HG02623 (cell line): Measurements from ENCODE around the gene BLID.

ENCODE experiments used
- ATAC-seq: cut with Tn5 transposase; IDR thresholded peaks from one replicate; pipeline ENCODE4 v1.9.1; 2021; ENCODE audit warnings: moderate library complexity; ENCODE audit not compliant: unreplicated experiment

The BLID gene

DNA sequence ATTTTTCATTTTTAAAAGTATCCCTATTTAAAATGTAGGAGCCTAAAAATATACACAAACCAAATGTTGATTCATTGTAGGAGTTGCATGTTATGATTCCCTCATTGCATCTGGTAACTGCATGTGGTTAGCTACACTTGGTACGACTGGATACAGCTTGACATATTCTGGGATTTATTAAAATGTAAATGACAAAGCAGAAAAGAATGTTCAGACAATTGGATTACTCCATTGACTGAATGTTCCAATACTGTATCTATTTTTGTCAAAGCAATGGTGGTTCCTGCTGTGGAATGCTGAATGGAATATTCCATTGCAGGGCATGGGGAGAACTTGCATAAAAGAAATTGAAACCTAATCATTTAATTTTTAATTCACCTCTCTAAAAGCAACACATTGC, 30.8 kb downstream of the BLID start:
- ATAC-seq: no peak

GRCh38 chr11:122082205-122082604, 33.8 kb downstream of the BLID start:
- ATAC-seq: no peak

DNA sequence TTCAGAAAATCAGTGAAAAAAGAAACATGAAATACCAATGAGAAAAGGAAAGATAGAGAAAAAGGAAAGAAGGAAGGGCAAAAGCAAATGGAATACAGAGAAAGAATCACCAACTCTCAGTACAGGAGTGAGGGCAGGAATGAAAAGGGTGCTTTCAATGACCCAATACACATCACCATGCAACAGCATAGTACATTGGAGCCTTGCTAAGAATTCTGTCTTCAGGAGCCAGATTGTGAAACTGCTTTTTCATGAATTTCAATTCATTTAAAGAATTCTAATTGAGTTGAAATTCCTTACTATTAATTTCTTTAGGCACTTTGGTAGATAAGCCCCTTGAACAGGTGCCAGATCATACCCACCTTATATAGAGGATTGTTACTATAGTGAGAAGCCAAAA, 34.9 kb downstream of the BLID start:
- no peak for ATAC-seq

DNA sequence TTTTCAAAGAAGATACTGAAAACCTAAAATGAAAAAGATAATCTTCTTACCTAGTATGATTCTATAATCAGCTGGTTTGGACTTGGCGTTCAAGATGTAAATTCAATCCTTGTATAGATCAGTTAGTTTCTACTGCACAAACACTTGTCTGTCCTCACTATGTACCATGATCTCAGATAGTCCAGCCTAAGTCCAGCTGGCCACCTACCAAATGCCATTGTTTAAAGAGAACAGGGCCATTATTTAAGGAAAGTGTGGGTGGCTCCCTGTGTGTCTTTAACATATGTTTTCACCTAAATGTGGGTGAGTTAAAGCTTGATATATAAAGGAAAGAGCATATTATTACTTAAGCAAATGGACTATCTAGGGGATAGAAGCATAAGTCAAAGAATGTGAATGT, 38.6 kb downstream of the BLID start:
- ATAC-seq: no peak

GRCh38 chr11:122076512-122077120, 39.4 kb downstream of the BLID start:
- ATAC-seq: no peak

DNA sequence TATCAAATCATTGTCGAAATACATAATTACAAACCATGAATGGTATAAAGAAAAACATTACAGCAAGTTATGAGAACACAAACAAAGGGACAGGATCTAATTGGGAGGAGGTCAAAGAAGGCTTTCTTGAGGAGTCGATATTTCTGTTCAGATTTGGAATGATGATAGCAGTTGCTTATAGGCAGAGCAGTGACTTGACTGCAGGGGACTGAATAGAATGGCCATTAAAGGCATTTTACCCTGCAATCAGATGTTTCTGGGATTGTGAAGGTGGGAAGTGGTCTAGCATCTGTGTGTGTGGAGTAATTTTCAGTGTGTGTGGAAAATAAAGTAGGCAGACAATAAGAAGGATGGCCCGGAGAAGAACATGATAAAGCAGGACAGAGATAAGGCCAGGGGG, 41.0 kb downstream of the BLID start:
- ATAC-seq: no peak

GRCh38 chr11:122074022-122074421, 42.0 kb downstream of the BLID start:
- ATAC-seq: no peak

DNA sequence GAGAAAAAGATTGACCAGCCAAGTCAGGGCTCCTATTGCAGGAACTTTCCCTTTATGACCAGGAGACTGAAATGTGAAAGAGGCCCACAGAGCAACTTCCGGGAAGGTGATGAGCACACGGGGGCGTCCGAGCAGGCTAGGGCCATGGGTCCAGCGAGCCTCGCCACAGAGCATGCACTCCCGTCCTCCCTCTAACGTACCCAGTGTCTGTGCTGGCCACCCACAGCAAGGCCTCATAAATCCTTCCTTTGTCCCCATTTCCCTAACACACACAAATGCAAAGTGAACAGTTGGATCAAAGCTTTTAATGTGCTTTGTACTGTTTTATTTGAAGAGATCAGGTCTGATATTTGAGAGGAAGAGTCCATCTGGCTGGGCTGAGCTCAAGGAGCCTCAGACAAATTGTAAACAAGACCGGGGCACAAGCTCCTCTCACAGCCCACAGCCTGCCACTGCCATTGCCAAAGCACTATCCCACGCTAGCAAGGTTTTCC, 44.3 kb downstream of the BLID start:
- no peak for ATAC-seq

- no peak for ATAC-seq
Measured at GRCh38 chr11:122069707-122070360, 46.2 kb downstream of the BLID start.

DNA sequence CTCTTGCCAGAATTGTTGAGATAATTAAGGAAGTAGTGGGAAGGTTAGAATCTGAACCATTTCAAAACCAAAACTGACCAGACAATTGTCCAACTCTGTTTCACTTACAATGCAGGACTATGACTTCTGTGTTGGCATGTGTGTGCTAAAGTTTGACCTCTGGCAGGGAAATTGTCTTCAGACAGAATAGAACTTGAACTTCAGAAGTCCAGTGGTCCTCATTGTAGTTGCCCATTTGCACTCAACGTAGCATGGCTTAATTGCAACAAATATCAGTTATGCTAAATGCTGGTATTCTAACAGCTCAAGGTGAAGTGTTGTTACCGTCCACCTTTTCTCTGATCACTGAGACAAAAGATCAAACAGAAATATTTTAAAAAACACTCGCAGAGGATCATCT, 47.2 kb downstream of the BLID start:
- no peak for ATAC-seq

DNA sequence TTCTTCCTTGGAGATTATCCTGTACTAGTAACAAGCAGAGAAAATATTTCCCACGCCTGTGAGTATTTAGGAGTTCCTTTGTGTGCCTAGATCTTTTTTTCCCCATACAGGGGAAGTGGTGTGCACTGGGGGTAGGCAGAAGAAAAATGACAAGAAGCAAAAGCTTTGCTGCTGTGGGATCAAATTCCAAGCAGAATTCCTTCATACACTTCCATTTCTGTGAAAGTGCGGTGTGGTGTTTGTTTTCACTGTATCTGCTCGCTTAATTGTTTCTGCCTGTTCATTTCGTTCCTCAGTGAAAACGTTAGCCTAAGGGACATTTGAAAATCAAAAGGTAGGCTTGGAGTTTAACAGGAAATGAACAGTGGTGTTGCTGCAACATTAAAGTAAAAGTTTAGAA, 47.9 kb downstream of the BLID start:
- no peak for ATAC-seq
